Lower lobe of right lung (tissue), 2 donors: ENCODE measurements around the gene DPP10. TPM values are rescaled to one million over a fixed set of nuclear protein-coding genes. Genes with fewer than 3 reads are reported as not detected.
A peak's percentile ranks its signal among the peaks of the same experiment; 100 is the strongest.

Experiments used
- ATAC-seq, 2 donors: fragments of 200-7000 bp; cut with Tn5 transposase; one replicate each; pipeline ENCODE4 v1.9.1; 2020 to 2022; ENCODE audit warnings: mild to moderate bottlenecking in 2 of 2, moderate library complexity in 2 of 2
- DNase-seq: peaks from one replicate; pipeline ENCODE4 v3.0.0-alpha.2; 2020
- H3K27ac ChIP-seq: fragments of 200-600 bp; one replicate; pipeline ENCODE4 v1.8.0; 2022
- H3K27me3 ChIP-seq: fragments of 200-600 bp; one replicate; pipeline ENCODE4 v1.8.0; 2022; ENCODE audit warnings: low read depth
- H3K36me3 ChIP-seq: fragments of 200-600 bp; one replicate; pipeline ENCODE4 v1.8.0; 2022; ENCODE audit warnings: mild to moderate bottlenecking
- H3K4me1 ChIP-seq: fragments of 200-600 bp; one replicate; pipeline ENCODE4 v1.8.0; 2022
- H3K4me3 ChIP-seq: fragments of 200-600 bp; one replicate; pipeline ENCODE4 v1.8.0; 2022; ENCODE audit warnings: mild to moderate bottlenecking
- H3K9me3 ChIP-seq: fragments of 200-600 bp; one replicate; pipeline ENCODE4 v1.8.0; 2022
- intact Hi-C: fragments of 100-400 bp; cut with DNase I; formaldehyde crosslinking; loops from one replicate; pipeline ENCODE4 v1.11.0; 2022
- total RNA-seq: library from RNA; stranded (reverse); fragmentation: NEBNext Ultra II Directional; extraction: Animal tissue kit (Norgen Biotek cat#: 25700); gene quantifications from one replicate; pipeline ENCODE4 v1.2.1, GENCODE V29; 2021
- TF ChIP-seq, protein P1 (sequence below): fragments of 200-600 bp; IDR thresholded peaks from one replicate; pipeline ENCODE4 v1.8.0; 2022; ENCODE audit warnings: antibody characterized with exemption, mild to moderate bottlenecking
- donor health status: DM: no; HTN: yes; CAD: no; lungs with severe emphysema.

Gene DPP10
- total RNA-seq, 1 donor from 2014 or later: 0.80 TPM

DNA sequence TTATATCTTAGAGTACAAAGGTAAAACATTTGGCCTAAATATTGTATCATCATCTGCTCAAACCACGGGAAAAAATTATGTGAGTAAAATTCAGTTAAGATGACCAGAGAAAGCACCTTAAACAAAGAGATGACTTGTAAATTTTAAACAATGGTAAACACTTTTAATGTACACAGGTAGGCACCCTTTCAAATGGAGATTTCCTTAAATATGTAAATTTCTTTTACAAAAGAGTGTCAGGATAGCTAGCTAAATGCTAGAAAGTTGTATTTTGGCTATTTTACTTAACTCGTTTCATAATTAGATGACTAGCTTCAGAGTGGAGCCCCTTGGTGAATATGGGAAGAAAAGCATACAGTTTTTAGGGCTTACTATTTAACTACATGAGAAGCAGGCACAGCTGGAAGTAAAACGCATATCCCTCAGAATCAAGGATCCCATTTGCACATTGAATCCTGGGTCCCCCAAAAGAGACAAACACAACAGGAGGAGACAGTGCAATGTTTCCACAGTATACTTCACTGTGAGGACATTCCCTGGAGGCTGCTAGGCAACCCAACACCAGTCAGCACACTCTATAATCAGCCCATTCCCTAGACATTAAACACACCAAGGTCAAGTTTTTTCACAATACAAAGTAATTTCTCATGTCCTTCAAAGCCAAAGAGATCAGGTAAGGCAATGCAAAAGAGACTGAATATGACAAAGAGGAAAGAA lies 1154.4 kb downstream of the DPP10 start:
- Histone ChIP-seq H3K9me3 (peaks cover 4% of the 10 kb centered on the region), H3K4me1 (no peaks in the 10 kb centered on the region), H3K27me3 (no peaks in the 10 kb centered on the region), H3K4me3 (no peak overlapping the region), H3K27ac (no peak overlapping the region), H3K36me3 (no peaks in the 10 kb centered on the region)
- TF ChIP-seq, protein P1, sequence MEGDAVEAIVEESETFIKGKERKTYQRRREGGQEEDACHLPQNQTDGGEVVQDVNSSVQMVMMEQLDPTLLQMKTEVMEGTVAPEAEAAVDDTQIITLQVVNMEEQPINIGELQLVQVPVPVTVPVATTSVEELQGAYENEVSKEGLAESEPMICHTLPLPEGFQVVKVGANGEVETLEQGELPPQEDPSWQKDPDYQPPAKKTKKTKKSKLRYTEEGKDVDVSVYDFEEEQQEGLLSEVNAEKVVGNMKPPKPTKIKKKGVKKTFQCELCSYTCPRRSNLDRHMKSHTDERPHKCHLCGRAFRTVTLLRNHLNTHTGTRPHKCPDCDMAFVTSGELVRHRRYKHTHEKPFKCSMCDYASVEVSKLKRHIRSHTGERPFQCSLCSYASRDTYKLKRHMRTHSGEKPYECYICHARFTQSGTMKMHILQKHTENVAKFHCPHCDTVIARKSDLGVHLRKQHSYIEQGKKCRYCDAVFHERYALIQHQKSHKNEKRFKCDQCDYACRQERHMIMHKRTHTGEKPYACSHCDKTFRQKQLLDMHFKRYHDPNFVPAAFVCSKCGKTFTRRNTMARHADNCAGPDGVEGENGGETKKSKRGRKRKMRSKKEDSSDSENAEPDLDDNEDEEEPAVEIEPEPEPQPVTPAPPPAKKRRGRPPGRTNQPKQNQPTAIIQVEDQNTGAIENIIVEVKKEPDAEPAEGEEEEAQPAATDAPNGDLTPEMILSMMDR: no peak
- intact Hi-C loops: no loop called here
- DNase-seq: no peak
- no peak for ATAC-seq

DNA sequence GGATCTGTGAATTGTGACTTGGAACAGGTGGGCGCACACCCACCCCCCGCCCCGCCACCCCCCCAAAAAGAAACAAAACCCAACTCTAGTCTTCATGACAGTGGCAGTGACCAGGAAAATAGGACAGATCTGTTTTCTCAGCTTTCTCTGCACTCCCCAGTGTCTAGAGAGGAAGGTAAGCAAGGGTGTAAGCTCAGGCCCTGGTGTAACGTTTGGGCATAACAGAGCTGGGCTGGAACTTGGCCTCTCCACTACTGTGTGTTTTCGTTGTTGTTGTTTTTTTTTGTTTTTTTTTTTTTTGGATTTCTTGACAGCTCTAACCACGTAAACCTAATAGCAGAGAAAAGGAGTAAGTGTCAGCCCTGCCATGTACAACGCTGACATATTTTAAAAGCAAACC lies 1160.8 kb downstream of the DPP10 start:
- H3K9me3 ChIP-seq: no peaks in the 10 kb centered on the region
- H3K27ac ChIP-seq: no peak overlapping the region
- no peaks in the 10 kb centered on the region for H3K36me3 ChIP-seq
- no peak overlapping the region for H3K4me3 ChIP-seq
- TF ChIP-seq, protein P1: no peak
- DNase-seq (no peak), ATAC-seq (no peak)
- intact Hi-C loops: no loop called here
- peaks cover 8% of the 10 kb centered on the region for H3K4me1 ChIP-seq
- peaks cover 3% of the 10 kb centered on the region for H3K27me3 ChIP-seq

DNA sequence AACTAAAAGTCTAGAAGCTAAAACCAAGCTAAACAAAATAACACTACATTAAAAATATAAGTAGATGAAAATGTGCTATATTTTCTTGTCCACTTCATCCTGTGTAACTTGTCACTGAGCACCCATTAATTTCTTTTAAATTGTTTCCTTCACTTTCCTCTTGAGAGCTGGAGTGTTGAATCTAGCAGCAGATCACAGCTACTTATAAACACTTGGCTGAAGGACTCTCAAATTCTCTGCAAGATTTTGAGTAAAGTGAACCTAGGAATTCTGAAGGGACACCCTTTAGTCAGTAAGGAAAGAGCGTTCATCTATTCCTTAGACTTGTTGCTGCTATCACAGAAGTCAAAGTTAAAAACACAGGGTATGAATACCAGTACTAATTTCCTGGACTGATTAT lies 1163.9 kb downstream of the DPP10 start:
- H3K4me1 ChIP-seq: peaks cover 8% of the 10 kb centered on the region
- intact Hi-C loops: no loop called here
- H3K27me3 ChIP-seq: peaks cover 10% of the 10 kb centered on the region
- TF ChIP-seq, protein P1: no peak
- DNase-seq: no peak
- H3K36me3 ChIP-seq: no peaks in the 10 kb centered on the region
- ATAC-seq: peak in 1 of 2 donors; percentile 71
- no peaks in the 10 kb centered on the region for H3K9me3 ChIP-seq
- H3K27ac ChIP-seq: no peak overlapping the region
- H3K4me3 ChIP-seq: no peak overlapping the region

DNA sequence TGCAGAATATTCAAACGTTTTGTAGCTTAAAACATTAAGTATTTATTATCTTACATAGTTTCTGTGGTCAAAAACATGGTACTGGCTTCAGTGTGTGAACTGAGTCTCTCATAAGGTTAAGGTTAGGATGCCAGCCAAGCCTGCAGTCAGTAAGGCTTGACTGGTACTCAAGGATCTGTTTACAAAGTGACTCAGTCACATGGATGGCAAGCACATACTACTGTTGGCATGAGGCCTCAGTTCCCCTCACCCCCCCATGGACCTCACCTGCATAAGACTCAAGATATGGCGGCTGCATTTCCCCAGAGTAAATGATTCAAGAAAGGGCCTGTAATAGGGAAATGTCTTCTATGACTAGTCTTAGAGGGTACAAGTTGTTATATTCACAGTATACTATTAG lies 1167.5 kb downstream of the DPP10 start:
- intact Hi-C loops: no loop called here
- DNase-seq: no peak

DNA sequence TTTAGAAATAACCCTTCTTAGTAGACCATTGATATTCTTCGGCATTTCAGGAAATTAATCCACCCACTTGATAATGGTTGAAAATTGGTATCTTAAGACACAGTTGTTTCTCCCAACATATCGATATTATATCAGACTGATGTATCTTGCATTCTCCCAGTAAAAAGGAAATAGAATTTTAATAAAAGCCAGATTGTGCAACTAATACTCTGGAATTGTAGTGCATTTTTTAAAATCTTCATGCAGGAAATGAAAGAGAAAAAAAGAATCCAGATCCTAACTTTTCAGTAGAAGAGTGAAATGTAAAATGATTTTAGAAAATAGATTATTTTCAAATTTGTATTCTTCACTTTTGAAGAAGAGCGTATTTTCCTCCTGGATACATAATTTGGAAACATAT lies 1168.4 kb downstream of the DPP10 start:
- DNase-seq (no peak), ATAC-seq (no peak)
- TF ChIP-seq, protein P1: no peak
- intact Hi-C loops: no loop called here
- peaks cover 8% of the 10 kb centered on the region for H3K4me1 ChIP-seq
- no peak overlapping the region for H3K4me3 ChIP-seq
- peaks cover 10% of the 10 kb centered on the region for H3K27me3 ChIP-seq
- no peaks in the 10 kb centered on the region for H3K36me3 ChIP-seq
- H3K27ac ChIP-seq: no peak overlapping the region
- H3K9me3 ChIP-seq: no peaks in the 10 kb centered on the region

More for the DNA sequence above, 1167.5 kb downstream of the DPP10 start:
- no peak overlapping the region for H3K4me3 ChIP-seq
- H3K27ac ChIP-seq: no peak overlapping the region
- H3K9me3 ChIP-seq: no peaks in the 10 kb centered on the region
- no peaks in the 10 kb centered on the region for H3K36me3 ChIP-seq
- peak; percentile 72 to 83 for ATAC-seq
- peaks cover 10% of the 10 kb centered on the region for H3K27me3 ChIP-seq
- peaks cover 8% of the 10 kb centered on the region for H3K4me1 ChIP-seq
- TF ChIP-seq, protein P1: no peak
